Lower leg skin (tissue), 4 donors: Measurements from ENCODE around the gene LETM1. TPM values are rescaled to one million over a fixed set of nuclear protein-coding genes. Genes with fewer than 3 reads are reported as not detected.

ENCODE experiments used
- DNase-seq, 2 donors: peaks; one replicate each; pipeline ENCODE4 v3.0.0-alpha.2; 2019; ENCODE audit warnings: low spot score in 2 of 2
- H3K4me3 ChIP-seq: fragments of 200-600 bp; sonication (generic); 2 replicates; pipeline ENCODE4 v1.5.1; 2017; ENCODE audit warnings: mild to moderate bottlenecking, low read depth; ENCODE audit not compliant: poor library complexity, severe bottlenecking
- CTCF ChIP-seq, 3 donors: fragments of 450-650 bp; IDR thresholded peaks; one replicate each; pipeline ENCODE4 v1.5.1; 2016; ENCODE audit warnings: antibody characterized with exemption in 3 of 3, mild to moderate bottlenecking in 3 of 3, moderate library complexity in 2 of 3
- POLR2A ChIP-seq, 2 donors: fragments of 450-650 bp; IDR thresholded peaks; one replicate each; pipeline ENCODE4 v1.6.1; 2016 to 2017; ENCODE audit warnings: antibody characterized with exemption in 2 of 2, mild to moderate bottlenecking in 1 of 2, moderate library complexity in 1 of 2
- WGBS, 2 donors: methylation state at CpG; one replicate each; pipeline ENCODE4 v1.1.5; 2018; 5-methylcytosine and 5-hydroxymethylcytosine counted together
- intact Hi-C: fragments of 100-400 bp; cut with DNase I; formaldehyde crosslinking; loops from one replicate; pipeline ENCODE4 v1.15.0; 2023; ENCODE audit warnings: low total_unique reads
- total RNA-seq, 4 donors: library from RNA; depleted of rRNA; stranded (reverse); fragments of >200 nt; gene quantifications; one replicate each; pipeline ENCODE4 v1.1.0, GENCODE V29; 2016

The LETM1 gene
- total RNA-seq, 4 donors from 2014 or later, result 27.2 to 49.9 (median 39.0) TPM

GRCh38 chr4:1799387-1800375 is 56.3 kb downstream of the LETM1 start:
- H3K4me3 ChIP-seq, result no peak overlapping the region
- intact Hi-C loops, result loop anchor here (10.0 kb wide), 1 partner anchor 105 kb away; no protein-coding TSS in a partner anchor
- 68 to 71% methylated on average over 40 to 41 of the region's 41 CpGs for WGBS, 2 donors

GRCh38 chr4:1798580-1799386 is 57.2 kb downstream of the LETM1 start:
- 66 to 71% methylated on average over 23 to 27 of the region's 30 CpGs for WGBS, 2 donors
- no peak overlapping the region for H3K4me3 ChIP-seq
- no peak for DNase-seq
- no peak for TF ChIP-seq POLR2A (IDR thresholded peaks at IDR 0.05)
- TF ChIP-seq CTCF (IDR thresholded peaks at IDR 0.05), result no peak
- intact Hi-C loops, result no loop called here

More at GRCh38 chr4:1799387-1800375, 56.3 kb downstream of the LETM1 start:
- TF ChIP-seq POLR2A (IDR thresholded peaks at IDR 0.05) (no peak), CTCF (IDR thresholded peaks at IDR 0.05) (no peak)
- DNase-seq, result no peak

- TF ChIP-seq CTCF (IDR thresholded peaks at IDR 0.05) (no peak), POLR2A (IDR thresholded peaks at IDR 0.05) (no peak)
- no peak overlapping the region for H3K4me3 ChIP-seq
- 68 to 80% methylated on average over 21 to 22 of the region's 27 CpGs for WGBS, 2 donors
- intact Hi-C loops, result no loop called here
- DNase-seq, result no peak
Observed at GRCh38 chr4:1797861-1798579, 57.9 kb downstream of the LETM1 start.

GRCh38 chr4:1797298-1797860 is 58.6 kb downstream of the LETM1 start:
- WGBS, 2 donors, result 61 to 77% methylated on average over 10 to 12 of the region's 16 CpGs
- TF ChIP-seq CTCF (IDR thresholded peaks at IDR 0.05), result no peak
- no peak for TF ChIP-seq POLR2A (IDR thresholded peaks at IDR 0.05)
- intact Hi-C loops, result no loop called here

More at GRCh38 chr4:1797298-1797860, 58.6 kb downstream of the LETM1 start:
- DNase-seq, result no peak
- H3K4me3 ChIP-seq, result no peak overlapping the region
